OCI-LY7 (cell line): ENCODE measurements around the gene TLNRD1.

Experiments used
- EZH2phosphoT487 ChIP-seq: fragments of 200-600 bp; sonication (generic); IDR thresholded peaks from 2 replicates; pipeline ENCODE4 v1.6.1; 2018; ENCODE audit warnings: low read depth, borderline replicate concordance, mild to moderate bottlenecking, mixed run types, antibody characterized with exemption, low read length, moderate library complexity, mixed read lengths
- TF ChIP-seq, protein P1 (sequence below): fragments of 200-600 bp; sonication (generic); conservative IDR thresholded peaks from 2 replicates; pipeline ENCODE4 v1.5.1; 2014; ENCODE audit warnings: mild to moderate bottlenecking, antibody characterized with exemption, low read length, moderate library complexity, mixed read lengths

- TF ChIP-seq, protein P1, sequence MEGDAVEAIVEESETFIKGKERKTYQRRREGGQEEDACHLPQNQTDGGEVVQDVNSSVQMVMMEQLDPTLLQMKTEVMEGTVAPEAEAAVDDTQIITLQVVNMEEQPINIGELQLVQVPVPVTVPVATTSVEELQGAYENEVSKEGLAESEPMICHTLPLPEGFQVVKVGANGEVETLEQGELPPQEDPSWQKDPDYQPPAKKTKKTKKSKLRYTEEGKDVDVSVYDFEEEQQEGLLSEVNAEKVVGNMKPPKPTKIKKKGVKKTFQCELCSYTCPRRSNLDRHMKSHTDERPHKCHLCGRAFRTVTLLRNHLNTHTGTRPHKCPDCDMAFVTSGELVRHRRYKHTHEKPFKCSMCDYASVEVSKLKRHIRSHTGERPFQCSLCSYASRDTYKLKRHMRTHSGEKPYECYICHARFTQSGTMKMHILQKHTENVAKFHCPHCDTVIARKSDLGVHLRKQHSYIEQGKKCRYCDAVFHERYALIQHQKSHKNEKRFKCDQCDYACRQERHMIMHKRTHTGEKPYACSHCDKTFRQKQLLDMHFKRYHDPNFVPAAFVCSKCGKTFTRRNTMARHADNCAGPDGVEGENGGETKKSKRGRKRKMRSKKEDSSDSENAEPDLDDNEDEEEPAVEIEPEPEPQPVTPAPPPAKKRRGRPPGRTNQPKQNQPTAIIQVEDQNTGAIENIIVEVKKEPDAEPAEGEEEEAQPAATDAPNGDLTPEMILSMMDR, result no peak
- no peak for TF ChIP-seq EZH2phosphoT487
Observed at GRCh38 chr15:81025721-81026370, 25.1 kb downstream of the TLNRD1 start.
